Fibroblast of villous mesenchyme (primary cell): ENCODE data around the gene CDH12. TPM values are rescaled to one million over a fixed set of nuclear protein-coding genes. Genes with fewer than 3 reads are reported as not detected.

Source experiments
- DNase-seq: peaks from one replicate; pipeline ENCODE4 v3.0.0-alpha.2; 2010; ENCODE audit warnings: low read depth
- H3K4me3 ChIP-seq: 2 replicates; pipeline ENCODE4 v1.5.1; 2011; ENCODE audit warnings: low read depth, mild to moderate bottlenecking, low read length
- CTCF ChIP-seq: IDR thresholded peaks from 2 replicates; pipeline ENCODE4 v1.5.1; 2012; ENCODE audit warnings: low read depth, mild to moderate bottlenecking, low read length; ENCODE audit not compliant: insufficient read depth
- total RNA-seq: library from RNA; depleted of rRNA; stranded (reverse); fragments of >200 nt; gene quantifications from 2 replicates; pipeline ENCODE4 v1.2.3, GENCODE V29; 2012

CDH12 gene
- total RNA-seq, 1 donor, result not detected

GRCh38 chr5:21776466-21776865 is 1076.7 kb downstream of the CDH12 start:
- H3K4me3 ChIP-seq, result no peak overlapping the region
- TF ChIP-seq CTCF, result no peak
- DNase-seq, result no peak

GRCh38 chr5:21774801-21775200 is 1078.3 kb downstream of the CDH12 start:
- no peak for TF ChIP-seq CTCF
- no peak for DNase-seq
- no peak overlapping the region for H3K4me3 ChIP-seq

GRCh38 chr5:21774281-21774680 is 1078.9 kb downstream of the CDH12 start:
- DNase-seq, result no peak
- no peak for TF ChIP-seq CTCF
- no peak overlapping the region for H3K4me3 ChIP-seq

GRCh38 chr5:21773456-21773855 is 1079.7 kb downstream of the CDH12 start:
- DNase-seq, result no peak
- TF ChIP-seq CTCF, result no peak
- H3K4me3 ChIP-seq, result no peak overlapping the region

GRCh38 chr5:21765406-21765805 is 1087.7 kb downstream of the CDH12 start:
- no peak overlapping the region for H3K4me3 ChIP-seq
- DNase-seq, result no peak
- TF ChIP-seq CTCF, result no peak

GRCh38 chr5:21739096-21739495 is 1114.0 kb downstream of the CDH12 start:
- no peak for TF ChIP-seq CTCF
- no peak for DNase-seq
- H3K4me3 ChIP-seq, result no peak overlapping the region

- no peak overlapping the region for H3K4me3 ChIP-seq
- TF ChIP-seq CTCF, result no peak
- no peak for DNase-seq
These were observed 1129.6 kb downstream of the CDH12 start for GRCh38 chr5:21723500-21723899.
